HepG2 (cell line): Measurements from ENCODE around the gene RGSL1.

Source experiments
- E2F5 ChIP-seq: sonication (generic); formaldehyde crosslinking; conservative IDR thresholded peaks from 2 replicates; pipeline ENCODE4 v1.4.0; 2020; ENCODE audit warnings: missing genetic modification reagents
- ZNF292 ChIP-seq: sonication (generic); formaldehyde crosslinking; IDR thresholded peaks from 2 replicates; pipeline ENCODE4 v1.8.1; 2022; ENCODE audit warnings: mild to moderate bottlenecking, low read depth, missing genetic modification reagents, borderline replicate concordance
- TF ChIP-seq, protein P1 (sequence below): IDR thresholded peaks from 2 replicates; pipeline ENCODE4 v1.6.1; 2012; ENCODE audit warnings: inconsistent platforms
- TF ChIP-seq, protein P2 (sequence below): sonication (generic); formaldehyde crosslinking; IDR thresholded peaks from 2 replicates; pipeline ENCODE4 v1.5.0; 2020; ENCODE audit warnings: mild to moderate bottlenecking, missing genetic modification reagents, moderate library complexity
- TF ChIP-seq, protein P3 (sequence below): sonication (generic); formaldehyde crosslinking; IDR thresholded peaks from 2 replicates; pipeline ENCODE4 v1.4.0; 2020; ENCODE audit warnings: missing genetic modification reagents, borderline replicate concordance

- TF ChIP-seq ZNF292 (CRISPR knock-in tag), result no peak
- TF ChIP-seq, protein P1, sequence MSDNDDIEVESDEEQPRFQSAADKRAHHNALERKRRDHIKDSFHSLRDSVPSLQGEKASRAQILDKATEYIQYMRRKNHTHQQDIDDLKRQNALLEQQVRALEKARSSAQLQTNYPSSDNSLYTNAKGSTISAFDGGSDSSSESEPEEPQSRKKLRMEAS, result no peak
- TF ChIP-seq, protein P2, sequence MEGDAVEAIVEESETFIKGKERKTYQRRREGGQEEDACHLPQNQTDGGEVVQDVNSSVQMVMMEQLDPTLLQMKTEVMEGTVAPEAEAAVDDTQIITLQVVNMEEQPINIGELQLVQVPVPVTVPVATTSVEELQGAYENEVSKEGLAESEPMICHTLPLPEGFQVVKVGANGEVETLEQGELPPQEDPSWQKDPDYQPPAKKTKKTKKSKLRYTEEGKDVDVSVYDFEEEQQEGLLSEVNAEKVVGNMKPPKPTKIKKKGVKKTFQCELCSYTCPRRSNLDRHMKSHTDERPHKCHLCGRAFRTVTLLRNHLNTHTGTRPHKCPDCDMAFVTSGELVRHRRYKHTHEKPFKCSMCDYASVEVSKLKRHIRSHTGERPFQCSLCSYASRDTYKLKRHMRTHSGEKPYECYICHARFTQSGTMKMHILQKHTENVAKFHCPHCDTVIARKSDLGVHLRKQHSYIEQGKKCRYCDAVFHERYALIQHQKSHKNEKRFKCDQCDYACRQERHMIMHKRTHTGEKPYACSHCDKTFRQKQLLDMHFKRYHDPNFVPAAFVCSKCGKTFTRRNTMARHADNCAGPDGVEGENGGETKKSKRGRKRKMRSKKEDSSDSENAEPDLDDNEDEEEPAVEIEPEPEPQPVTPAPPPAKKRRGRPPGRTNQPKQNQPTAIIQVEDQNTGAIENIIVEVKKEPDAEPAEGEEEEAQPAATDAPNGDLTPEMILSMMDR, result no peak
- TF ChIP-seq, protein P3, sequence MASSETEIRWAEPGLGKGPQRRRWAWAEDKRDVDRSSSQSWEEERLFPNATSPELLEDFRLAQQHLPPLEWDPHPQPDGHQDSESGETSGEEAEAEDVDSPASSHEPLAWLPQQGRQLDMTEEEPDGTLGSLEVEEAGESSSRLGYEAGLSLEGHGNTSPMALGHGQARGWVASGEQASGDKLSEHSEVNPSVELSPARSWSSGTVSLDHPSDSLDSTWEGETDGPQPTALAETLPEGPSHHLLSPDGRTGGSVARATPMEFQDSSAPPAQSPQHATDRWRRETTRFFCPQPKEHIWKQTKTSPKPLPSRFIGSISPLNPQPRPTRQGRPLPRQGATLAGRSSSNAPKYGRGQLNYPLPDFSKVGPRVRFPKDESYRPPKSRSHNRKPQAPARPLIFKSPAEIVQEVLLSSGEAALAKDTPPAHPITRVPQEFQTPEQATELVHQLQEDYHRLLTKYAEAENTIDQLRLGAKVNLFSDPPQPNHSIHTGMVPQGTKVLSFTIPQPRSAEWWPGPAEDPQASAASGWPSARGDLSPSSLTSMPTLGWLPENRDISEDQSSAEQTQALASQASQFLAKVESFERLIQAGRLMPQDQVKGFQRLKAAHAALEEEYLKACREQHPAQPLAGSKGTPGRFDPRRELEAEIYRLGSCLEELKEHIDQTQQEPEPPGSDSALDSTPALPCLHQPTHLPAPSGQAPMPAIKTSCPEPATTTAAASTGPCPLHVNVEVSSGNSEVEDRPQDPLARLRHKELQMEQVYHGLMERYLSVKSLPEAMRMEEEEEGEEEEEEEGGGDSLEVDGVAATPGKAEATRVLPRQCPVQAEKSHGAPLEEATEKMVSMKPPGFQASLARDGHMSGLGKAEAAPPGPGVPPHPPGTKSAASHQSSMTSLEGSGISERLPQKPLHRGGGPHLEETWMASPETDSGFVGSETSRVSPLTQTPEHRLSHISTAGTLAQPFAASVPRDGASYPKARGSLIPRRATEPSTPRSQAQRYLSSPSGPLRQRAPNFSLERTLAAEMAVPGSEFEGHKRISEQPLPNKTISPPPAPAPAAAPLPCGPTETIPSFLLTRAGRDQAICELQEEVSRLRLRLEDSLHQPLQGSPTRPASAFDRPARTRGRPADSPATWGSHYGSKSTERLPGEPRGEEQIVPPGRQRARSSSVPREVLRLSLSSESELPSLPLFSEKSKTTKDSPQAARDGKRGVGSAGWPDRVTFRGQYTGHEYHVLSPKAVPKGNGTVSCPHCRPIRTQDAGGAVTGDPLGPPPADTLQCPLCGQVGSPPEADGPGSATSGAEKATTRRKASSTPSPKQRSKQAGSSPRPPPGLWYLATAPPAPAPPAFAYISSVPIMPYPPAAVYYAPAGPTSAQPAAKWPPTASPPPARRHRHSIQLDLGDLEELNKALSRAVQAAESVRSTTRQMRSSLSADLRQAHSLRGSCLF, result no peak
- no peak for TF ChIP-seq E2F5 (CRISPR knock-in tag)
Observed at GRCh38 chr1:182495693-182496092, 45.7 kb downstream of the RGSL1 start.
